ENCODE measurements around the gene CRBN.

DNA sequence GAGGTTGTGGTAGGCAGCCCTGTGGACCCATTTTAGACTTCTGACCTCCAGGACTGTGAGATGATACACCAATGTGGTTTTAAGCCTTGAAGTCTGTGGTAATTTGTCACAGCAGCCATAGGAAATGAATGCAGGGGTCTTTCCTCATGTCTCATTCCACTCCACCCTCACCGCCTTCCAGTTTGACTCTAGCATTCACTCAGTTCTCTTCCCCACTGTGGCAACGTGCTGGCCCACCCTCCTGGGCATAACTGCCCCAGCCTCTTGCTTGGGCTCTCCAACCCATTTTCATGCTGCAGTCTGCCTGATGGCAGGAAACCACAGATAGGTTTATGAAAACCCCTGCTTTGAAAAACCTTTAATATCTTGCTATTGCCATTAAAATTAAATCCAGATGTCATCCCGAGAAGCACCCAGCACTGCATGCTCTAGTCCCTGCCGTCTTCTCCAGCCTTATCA is 60.1 kb downstream of the CRBN start:
- TF ChIP-seq, protein P1, sequence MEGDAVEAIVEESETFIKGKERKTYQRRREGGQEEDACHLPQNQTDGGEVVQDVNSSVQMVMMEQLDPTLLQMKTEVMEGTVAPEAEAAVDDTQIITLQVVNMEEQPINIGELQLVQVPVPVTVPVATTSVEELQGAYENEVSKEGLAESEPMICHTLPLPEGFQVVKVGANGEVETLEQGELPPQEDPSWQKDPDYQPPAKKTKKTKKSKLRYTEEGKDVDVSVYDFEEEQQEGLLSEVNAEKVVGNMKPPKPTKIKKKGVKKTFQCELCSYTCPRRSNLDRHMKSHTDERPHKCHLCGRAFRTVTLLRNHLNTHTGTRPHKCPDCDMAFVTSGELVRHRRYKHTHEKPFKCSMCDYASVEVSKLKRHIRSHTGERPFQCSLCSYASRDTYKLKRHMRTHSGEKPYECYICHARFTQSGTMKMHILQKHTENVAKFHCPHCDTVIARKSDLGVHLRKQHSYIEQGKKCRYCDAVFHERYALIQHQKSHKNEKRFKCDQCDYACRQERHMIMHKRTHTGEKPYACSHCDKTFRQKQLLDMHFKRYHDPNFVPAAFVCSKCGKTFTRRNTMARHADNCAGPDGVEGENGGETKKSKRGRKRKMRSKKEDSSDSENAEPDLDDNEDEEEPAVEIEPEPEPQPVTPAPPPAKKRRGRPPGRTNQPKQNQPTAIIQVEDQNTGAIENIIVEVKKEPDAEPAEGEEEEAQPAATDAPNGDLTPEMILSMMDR (IDR thresholded peaks at IDR 0.05): no peak
- TF ChIP-seq POLR2A (IDR thresholded peaks at IDR 0.05): no peak
